ENCODE results near the gene PCDHGB1.
"Not testable (repeated sequence)": the region's sequence is repeated elsewhere in the genome, so short reads cannot be mapped to it uniquely, and the experiment has no call there.

PCDHGB1 gene

GRCh38 chr5:141349917-141350619, at the start of gene PCDHGB1:
TSS of gene PCDHGB1 (plus strand) at chr5:141350099. CDS start at chr5:141350261, 162 bp downstream.
- DNase-seq (ENCODE audit: low spot score) = peak; percentile 21

GRCh38 chr5:141303756-141304155, 46.1 kb upstream of the PCDHGB1 start, which contains the start of gene SLC25A2:
TSS of gene SLC25A2 (minus strand) at chr5:141304049. CDS start at chr5:141303865, 184 bp downstream.
- DNase-seq (ENCODE audit: low spot score) = no peak

- DNase-seq (ENCODE audit: low spot score) = no peak
Observed at GRCh38 chr5:141306630-141307029, 43.3 kb upstream of the PCDHGB1 start.

GRCh38 chr5:141313711-141314110, 36.2 kb upstream of the PCDHGB1 start:
- no peak for DNase-seq (ENCODE audit: low spot score)

- DNase-seq (ENCODE audit: low spot score) = not testable (repeated sequence)
Observed at GRCh38 chr5:141316963-141317362, 32.9 kb upstream of the PCDHGB1 start.

- no peak for DNase-seq (ENCODE audit: low spot score)
Observed at GRCh38 chr5:141319202-141319601, 30.7 kb upstream of the PCDHGB1 start.

- no peak for DNase-seq (ENCODE audit: low spot score)
Observed at GRCh38 chr5:141319699-141320098, 30.2 kb upstream of the PCDHGB1 start.

GRCh38 chr5:141320225-141321169, 29.4 kb upstream of the PCDHGB1 start, which contains the start of gene TAF7:
TSS of gene TAF7 (minus strand) at chr5:141320784. CDS start at chr5:141320044, 740 bp downstream.
- DNase-seq (ENCODE audit: low spot score) = peak; percentile 92

GRCh38 chr5:141322261-141322660, 27.6 kb upstream of the PCDHGB1 start:
- DNase-seq (ENCODE audit: low spot score) = no peak

GRCh38 chr5:141326088-141326854, 23.6 kb upstream of the PCDHGB1 start:
- DNase-seq (ENCODE audit: low spot score) = peak; percentile 50

GRCh38 chr5:141328231-141328630, 21.7 kb upstream of the PCDHGB1 start:
- DNase-seq (ENCODE audit: low spot score) = no peak

- DNase-seq (ENCODE audit: low spot score) = no peak
Observed at GRCh38 chr5:141330299-141331080, 19.4 kb upstream of the PCDHGB1 start, which contains the start of gene PCDHGA1. TSS of gene PCDHGA1 (plus strand) at chr5:141330514.

GRCh38 chr5:141332571-141332970, 17.3 kb upstream of the PCDHGB1 start:
- DNase-seq (ENCODE audit: low spot score) = not testable (repeated sequence)

- no peak for DNase-seq (ENCODE audit: low spot score)
Observed at GRCh38 chr5:141338538-141339306, 11.2 kb upstream of the PCDHGB1 start, which contains the start of gene PCDHGA2. TSS of gene PCDHGA2 (plus strand) at chr5:141338760.

- DNase-seq (ENCODE audit: low spot score) = not testable (repeated sequence)
Observed at GRCh38 chr5:141340781-141341354, 9.0 kb upstream of the PCDHGB1 start.

GRCh38 chr5:141342773-141343172, 7.1 kb upstream of the PCDHGB1 start:
- DNase-seq (ENCODE audit: low spot score) = no peak

GRCh38 chr5:141343242-141343952, 6.5 kb upstream of the PCDHGB1 start, which contains the start of gene PCDHGA3:
TSS of gene PCDHGA3 (plus strand) at chr5:141343829. CDS start at chr5:141344034, 205 bp downstream.
- no peak for DNase-seq (ENCODE audit: low spot score)

- DNase-seq (ENCODE audit: low spot score) = no peak
Observed at GRCh38 chr5:141343953-141344463, 5.9 kb upstream of the PCDHGB1 start.

- DNase-seq (ENCODE audit: low spot score) = no peak
Observed at GRCh38 chr5:141345327-141345726, 4.6 kb upstream of the PCDHGB1 start.
